ELR (cell line): ENCODE measurements around the gene UTS2B.

ENCODE experiments used
- DNase-seq: peaks from one replicate; pipeline ENCODE4 v3.0.0-alpha.2; 2015; ENCODE audit warnings: low read depth

UTS2B gene

GRCh38 chr3:191329654-191330529, at the start of gene UTS2B:
Gene UTS2B (minus strand): TSS chr3:191330526. CDS start chr3:191282189, 48,337 bp downstream.
- peak; percentile 66 for DNase-seq

GRCh38 chr3:191380001-191380400, 49.7 kb upstream of the UTS2B start:
- no peak for DNase-seq

- no peak for DNase-seq
Measured at GRCh38 chr3:191379446-191379845, 49.1 kb upstream of the UTS2B start.

- DNase-seq, result no peak
Measured at GRCh38 chr3:191378142-191378812, 48.0 kb upstream of the UTS2B start.

- peak; percentile 91 for DNase-seq
Measured at GRCh38 chr3:191376516-191377141, 46.3 kb upstream of the UTS2B start.

GRCh38 chr3:191373327-191373726, 43.0 kb upstream of the UTS2B start:
- peak; percentile 21 for DNase-seq

- no peak for DNase-seq
Measured at GRCh38 chr3:191372122-191372521, 41.8 kb upstream of the UTS2B start.

GRCh38 chr3:191369616-191370010, 39.3 kb upstream of the UTS2B start:
- no peak for DNase-seq

- DNase-seq, result no peak
Measured at GRCh38 chr3:191368755-191369615, 38.7 kb upstream of the UTS2B start.

- DNase-seq, result peak; percentile 81
Measured at GRCh38 chr3:191366675-191367074, 36.3 kb upstream of the UTS2B start.

GRCh38 chr3:191363221-191363620, 32.9 kb upstream of the UTS2B start:
- DNase-seq, result no peak

GRCh38 chr3:191362524-191363090, 32.3 kb upstream of the UTS2B start:
- DNase-seq, result no peak

GRCh38 chr3:191362037-191362436, 31.7 kb upstream of the UTS2B start:
- DNase-seq, result no peak

GRCh38 chr3:191361456-191361855, 31.1 kb upstream of the UTS2B start:
- no peak for DNase-seq

- no peak for DNase-seq
Measured at GRCh38 chr3:191360620-191361019, 30.3 kb upstream of the UTS2B start.

- no peak for DNase-seq
Measured at GRCh38 chr3:191358929-191359328, 28.6 kb upstream of the UTS2B start.

- no peak for DNase-seq
Measured at GRCh38 chr3:191357909-191358308, 27.6 kb upstream of the UTS2B start.

GRCh38 chr3:191356631-191357439, 26.5 kb upstream of the UTS2B start:
- peak; percentile 84 for DNase-seq

- no peak for DNase-seq
Measured at GRCh38 chr3:191355406-191355805, 25.1 kb upstream of the UTS2B start.

GRCh38 chr3:191353022-191353777, 22.9 kb upstream of the UTS2B start:
- no peak for DNase-seq
